Loucy (cell line): ENCODE data around the gene FEM1B.

Experiments used
- H2AFZ ChIP-seq: fragments of 200-600 bp; sonication (generic); 2 replicates; pipeline ENCODE4 v1.6.0; 2016; ENCODE audit warnings: antibody characterized with exemption, mild to moderate bottlenecking, low read length, moderate library complexity
- H3F3A ChIP-seq: fragments of 200-600 bp; 2 replicates; pipeline ENCODE4 v1.6.0; 2016; ENCODE audit warnings: antibody characterized with exemption, low read depth, mild to moderate bottlenecking
- H3K27me3 ChIP-seq: fragments of 200-600 bp; sonication (generic); 2 replicates; pipeline ENCODE4 v1.6.1; 2014; ENCODE audit warnings: low read length, mild to moderate bottlenecking; ENCODE audit not compliant: insufficient read depth, poor library complexity, severe bottlenecking
- H3K36me3 ChIP-seq: fragments of 200-600 bp; sonication (generic); 2 replicates; pipeline ENCODE4 v1.6.1; 2016; ENCODE audit warnings: low read length; ENCODE audit not compliant: insufficient read depth
- H3K4me1 ChIP-seq: fragments of 200-600 bp; sonication (generic); 2 replicates; pipeline ENCODE4 v1.5.1; 2014; ENCODE audit warnings: low read length, mild to moderate bottlenecking; ENCODE audit not compliant: insufficient read depth, poor library complexity, severe bottlenecking
- H3K4me2 ChIP-seq: fragments of 200-600 bp; sonication (generic); 2 replicates; pipeline ENCODE4 v1.6.0; 2014; ENCODE audit warnings: antibody characterized with exemption, low read length, low read depth, mild to moderate bottlenecking; ENCODE audit not compliant: poor library complexity, severe bottlenecking
- H3K4me3 ChIP-seq: fragments of 200-600 bp; sonication (generic); 2 replicates; pipeline ENCODE4 v1.5.1; 2014; ENCODE audit warnings: low read length, mild to moderate bottlenecking, mixed read lengths; ENCODE audit not compliant: poor library complexity, severe bottlenecking
- H3K79me2 ChIP-seq: fragments of 200-600 bp; sonication (generic); 2 replicates; pipeline ENCODE4 v1.6.1; 2014; ENCODE audit warnings: low read length; ENCODE audit not compliant: insufficient read depth
- H3K9ac ChIP-seq: fragments of 200-600 bp; sonication (generic); 2 replicates; pipeline ENCODE4 v1.6.0; 2014; ENCODE audit warnings: mild to moderate bottlenecking, low read depth, low read length, moderate library complexity; ENCODE audit not compliant: poor library complexity, severe bottlenecking
- H3K9me2 ChIP-seq: fragments of 200-600 bp; sonication (generic); replicated peaks from 2 replicates; pipeline ENCODE4 v1.6.1; 2016; ENCODE audit warnings: low read depth, low read length, mixed read lengths
- H3K9me3 ChIP-seq: fragments of 200-600 bp; sonication (generic); 2 replicates; pipeline ENCODE4 v1.6.1; 2014; ENCODE audit warnings: mild to moderate bottlenecking, antibody characterized with exemption, low read length, low read depth; ENCODE audit not compliant: insufficient read depth
- H4K20me1 ChIP-seq: fragments of 200-600 bp; sonication (generic); 2 replicates; pipeline ENCODE4 v1.6.0; 2014; ENCODE audit warnings: antibody characterized with exemption, low read length, mild to moderate bottlenecking; ENCODE audit not compliant: insufficient read depth, poor library complexity, severe bottlenecking
- CTCF ChIP-seq: fragments of 200-600 bp; sonication (generic); conservative IDR thresholded peaks from 2 replicates; pipeline ENCODE4 v1.5.1; 2014; ENCODE audit warnings: mild to moderate bottlenecking, antibody characterized with exemption, low read length
- EZH2phosphoT487 ChIP-seq: fragments of 200-600 bp; IDR thresholded peaks from 2 replicates; pipeline ENCODE4 v1.6.1; 2018; ENCODE audit warnings: antibody characterized with exemption, mild to moderate bottlenecking, moderate library complexity, borderline replicate concordance

Gene FEM1B

GRCh38 chr15:68290715-68291114 lies 13.2 kb downstream of the FEM1B start:
- H3K9ac ChIP-seq, result no peak overlapping the region
- H3K4me2 ChIP-seq, result no peak overlapping the region
- H3F3A ChIP-seq, result no peaks in the 10 kb centered on the region
- no peaks in the 10 kb centered on the region for H3K27me3 ChIP-seq
- no peak for TF ChIP-seq CTCF
- no peak for TF ChIP-seq EZH2phosphoT487
- H3K9me3 ChIP-seq, result no peaks in the 10 kb centered on the region
- H3K79me2 ChIP-seq, result peaks cover 88% of the 10 kb centered on the region
- no peak overlapping the region for H2AFZ ChIP-seq
- peaks cover 73% of the 10 kb centered on the region for H4K20me1 ChIP-seq
- H3K4me3 ChIP-seq, result no peak overlapping the region
- peaks cover 35% of the 10 kb centered on the region for H3K4me1 ChIP-seq
- H3K9me2 ChIP-seq, result no peaks in the 10 kb centered on the region
- H3K36me3 ChIP-seq, result peaks cover 44% of the 10 kb centered on the region

GRCh38 chr15:68292157-68292781 lies 14.7 kb downstream of the FEM1B start:
- Histone ChIP-seq H3K27me3 (no peaks in the 10 kb centered on the region), H3K4me3 (no peak overlapping the region), H3F3A (no peaks in the 10 kb centered on the region), H3K9me2 (no peaks in the 10 kb centered on the region), H4K20me1 (peaks cover 60% of the 10 kb centered on the region), H3K79me2 (peaks cover 73% of the 10 kb centered on the region), H3K4me2 (peak overlapping the region; percentile 27), H3K9me3 (no peaks in the 10 kb centered on the region), H3K36me3 (peaks cover 44% of the 10 kb centered on the region), H3K9ac (no peak overlapping the region), H2AFZ (no peak overlapping the region), H3K4me1 (peaks cover 29% of the 10 kb centered on the region)
- TF ChIP-seq CTCF (no peak), EZH2phosphoT487 (no peak)

GRCh38 chr15:68292967-68293366 lies 15.4 kb downstream of the FEM1B start:
- Histone ChIP-seq H3K4me3 (no peak overlapping the region), H3K27me3 (no peaks in the 10 kb centered on the region), H3K9ac (no peak overlapping the region), H3F3A (no peaks in the 10 kb centered on the region), H3K9me2 (no peaks in the 10 kb centered on the region), H3K4me1 (peaks cover 24% of the 10 kb centered on the region), H3K79me2 (peaks cover 66% of the 10 kb centered on the region), H4K20me1 (peaks cover 54% of the 10 kb centered on the region), H3K4me2 (peak overlapping the region; percentile 27), H3K36me3 (peaks cover 44% of the 10 kb centered on the region), H2AFZ (no peak overlapping the region), H3K9me3 (no peaks in the 10 kb centered on the region)
- TF ChIP-seq EZH2phosphoT487 (no peak), CTCF (no peak)
